Osteocyte (in vitro differentiated cells): ENCODE results near the gene SFMBT1. TPM values are rescaled to one million over a fixed set of nuclear protein-coding genes. Genes with fewer than 3 reads are reported as not detected.

Experiments used
- DNase-seq: peaks from one replicate; pipeline ENCODE4 v3.0.0; 2021; ENCODE audit warnings: mixed read lengths; ENCODE audit not compliant: unreplicated experiment; ENCODE audit errors: extremely low spot score
- H3K27ac Mint-ChIP-seq: one replicate; pipeline ENCODE4 v1.8.0; 2021; ENCODE audit warnings: mild to moderate bottlenecking, mixed read lengths; ENCODE audit not compliant: unreplicated experiment
- H3K27me3 Mint-ChIP-seq: one replicate; pipeline ENCODE4 v1.8.0; 2021; ENCODE audit warnings: mixed read lengths; ENCODE audit not compliant: unreplicated experiment
- H3K36me3 Mint-ChIP-seq: one replicate; pipeline ENCODE4 v1.8.0; 2021; ENCODE audit warnings: mixed read lengths; ENCODE audit not compliant: unreplicated experiment
- H3K4me1 Mint-ChIP-seq: one replicate; pipeline ENCODE4 v1.8.0; 2021; ENCODE audit warnings: mixed read lengths; ENCODE audit not compliant: unreplicated experiment
- H3K4me3 Mint-ChIP-seq: one replicate; pipeline ENCODE4 v1.8.0; 2021; ENCODE audit warnings: mild to moderate bottlenecking, moderate library complexity, mixed read lengths; ENCODE audit not compliant: unreplicated experiment
- H3K9me3 Mint-ChIP-seq: one replicate; pipeline ENCODE4 v1.8.0; 2021; ENCODE audit warnings: mixed read lengths; ENCODE audit not compliant: unreplicated experiment
- total RNA-seq: library from RNA; stranded (reverse); gene quantifications from 2 replicates; pipeline ENCODE4 v1.2.1, GENCODE V29; 2021
- TF ChIP-seq, protein P1 (sequence below): fragments of 200-600 bp; sonication (generic); IDR thresholded peaks from 2 replicates; pipeline ENCODE4 v1.5.0; 2021; ENCODE audit warnings: antibody characterized with exemption, mild to moderate bottlenecking, moderate library complexity

The SFMBT1 gene
- total RNA-seq, 1 donor from 2014 or later, result 8.0 TPM

DNA sequence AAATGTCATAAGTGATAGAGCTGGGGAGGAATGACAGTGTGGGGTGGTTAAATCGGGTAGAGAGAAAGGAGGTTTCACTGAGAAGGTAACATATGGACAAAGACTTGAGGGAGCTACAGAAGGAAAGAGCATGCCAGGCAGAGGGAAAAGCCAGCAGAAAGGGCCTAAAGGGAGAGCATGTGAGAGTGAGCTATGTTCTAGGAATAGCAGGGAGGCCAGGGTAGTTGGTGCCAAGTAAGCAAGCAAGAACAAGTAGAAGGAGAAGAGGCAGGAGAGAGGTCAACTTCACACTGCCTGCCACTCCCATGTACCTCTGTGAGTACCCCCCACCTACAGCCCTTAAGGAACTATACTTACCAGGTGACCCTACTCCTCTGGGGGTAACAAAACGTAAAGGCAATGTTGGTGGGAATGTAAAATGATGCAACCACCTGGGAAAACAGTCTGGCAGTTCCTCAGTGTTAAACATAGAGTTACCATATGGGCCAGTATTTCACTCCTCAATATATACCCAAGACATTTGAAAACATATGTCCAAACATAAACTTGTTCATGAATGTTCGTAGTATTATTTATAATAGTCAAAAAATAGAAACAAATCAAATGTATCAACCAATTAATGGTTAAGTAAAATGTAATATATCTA is 67.6 kb downstream of the SFMBT1 start:
- DNase-seq, result no peak
- H3K9me3 Mint-ChIP-seq, result no peaks in the 10 kb centered on the region
- H3K27me3 Mint-ChIP-seq, result no peaks in the 10 kb centered on the region
- H3K4me1 Mint-ChIP-seq, result no peaks in the 10 kb centered on the region
- no peak overlapping the region for H3K27ac Mint-ChIP-seq
- no peaks in the 10 kb centered on the region for H3K36me3 Mint-ChIP-seq
- TF ChIP-seq, protein P1, sequence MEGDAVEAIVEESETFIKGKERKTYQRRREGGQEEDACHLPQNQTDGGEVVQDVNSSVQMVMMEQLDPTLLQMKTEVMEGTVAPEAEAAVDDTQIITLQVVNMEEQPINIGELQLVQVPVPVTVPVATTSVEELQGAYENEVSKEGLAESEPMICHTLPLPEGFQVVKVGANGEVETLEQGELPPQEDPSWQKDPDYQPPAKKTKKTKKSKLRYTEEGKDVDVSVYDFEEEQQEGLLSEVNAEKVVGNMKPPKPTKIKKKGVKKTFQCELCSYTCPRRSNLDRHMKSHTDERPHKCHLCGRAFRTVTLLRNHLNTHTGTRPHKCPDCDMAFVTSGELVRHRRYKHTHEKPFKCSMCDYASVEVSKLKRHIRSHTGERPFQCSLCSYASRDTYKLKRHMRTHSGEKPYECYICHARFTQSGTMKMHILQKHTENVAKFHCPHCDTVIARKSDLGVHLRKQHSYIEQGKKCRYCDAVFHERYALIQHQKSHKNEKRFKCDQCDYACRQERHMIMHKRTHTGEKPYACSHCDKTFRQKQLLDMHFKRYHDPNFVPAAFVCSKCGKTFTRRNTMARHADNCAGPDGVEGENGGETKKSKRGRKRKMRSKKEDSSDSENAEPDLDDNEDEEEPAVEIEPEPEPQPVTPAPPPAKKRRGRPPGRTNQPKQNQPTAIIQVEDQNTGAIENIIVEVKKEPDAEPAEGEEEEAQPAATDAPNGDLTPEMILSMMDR, result no peak
- H3K4me3 Mint-ChIP-seq, result no peak overlapping the region

- H3K9me3 Mint-ChIP-seq, result no peaks in the 10 kb centered on the region
- H3K27me3 Mint-ChIP-seq, result no peaks in the 10 kb centered on the region
- no peak for DNase-seq
- H3K36me3 Mint-ChIP-seq, result no peaks in the 10 kb centered on the region
- H3K27ac Mint-ChIP-seq, result no peak overlapping the region
- TF ChIP-seq, protein P1, result no peak
- H3K4me3 Mint-ChIP-seq, result no peak overlapping the region
- no peaks in the 10 kb centered on the region for H3K4me1 Mint-ChIP-seq
Observed at GRCh38 chr3:52973806-52974205, 72.1 kb downstream of the SFMBT1 start.

- no peak overlapping the region for H3K27ac Mint-ChIP-seq
- no peak overlapping the region for H3K4me3 Mint-ChIP-seq
- H3K9me3 Mint-ChIP-seq, result no peaks in the 10 kb centered on the region
- no peaks in the 10 kb centered on the region for H3K27me3 Mint-ChIP-seq
- TF ChIP-seq, protein P1, result no peak
- H3K4me1 Mint-ChIP-seq, result no peaks in the 10 kb centered on the region
- no peaks in the 10 kb centered on the region for H3K36me3 Mint-ChIP-seq
- no peak for DNase-seq
Observed at GRCh38 chr3:52971895-52972294, 74.0 kb downstream of the SFMBT1 start.

DNA sequence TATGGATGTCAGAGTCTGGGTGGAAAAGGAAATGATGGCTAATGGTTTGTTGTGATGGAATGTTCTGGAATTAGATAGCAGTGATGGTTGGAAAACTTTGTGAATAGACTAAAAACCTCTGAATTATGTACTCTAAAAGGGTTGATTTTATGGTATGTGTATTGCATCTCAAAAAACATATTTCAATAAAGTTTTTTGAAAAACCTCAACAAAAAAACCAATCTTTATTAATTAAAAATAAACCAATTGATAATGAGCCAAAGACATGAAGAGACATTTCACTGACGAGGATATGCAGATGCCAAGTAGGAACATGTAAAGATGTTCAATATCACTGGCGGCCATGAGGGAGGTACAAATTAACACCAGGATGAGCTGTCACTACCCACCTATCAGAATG is 78.5 kb downstream of the SFMBT1 start:
- TF ChIP-seq, protein P1, result no peak
- Mint-ChIP-seq H3K27me3 (no peaks in the 10 kb centered on the region), H3K36me3 (peaks cover 9% of the 10 kb centered on the region)

GRCh38 chr3:52962160-52962559 is 83.7 kb downstream of the SFMBT1 start:
- Mint-ChIP-seq H3K4me1 (peaks cover 2% of the 10 kb centered on the region), H3K27me3 (no peaks in the 10 kb centered on the region), H3K4me3 (no peak overlapping the region), H3K36me3 (peaks cover 13% of the 10 kb centered on the region), H3K9me3 (peaks cover 4% of the 10 kb centered on the region), H3K27ac (no peak overlapping the region)
- DNase-seq, result no peak
- TF ChIP-seq, protein P1, result no peak

More for the DNA sequence above, 78.5 kb downstream of the SFMBT1 start:
- no peak for DNase-seq
- no peaks in the 10 kb centered on the region for H3K9me3 Mint-ChIP-seq
- H3K4me1 Mint-ChIP-seq, result peaks cover 2% of the 10 kb centered on the region
- H3K27ac Mint-ChIP-seq, result no peak overlapping the region
- no peak overlapping the region for H3K4me3 Mint-ChIP-seq
